Measurements from ENCODE around the gene MRPL10.

MRPL10 gene

DNA sequence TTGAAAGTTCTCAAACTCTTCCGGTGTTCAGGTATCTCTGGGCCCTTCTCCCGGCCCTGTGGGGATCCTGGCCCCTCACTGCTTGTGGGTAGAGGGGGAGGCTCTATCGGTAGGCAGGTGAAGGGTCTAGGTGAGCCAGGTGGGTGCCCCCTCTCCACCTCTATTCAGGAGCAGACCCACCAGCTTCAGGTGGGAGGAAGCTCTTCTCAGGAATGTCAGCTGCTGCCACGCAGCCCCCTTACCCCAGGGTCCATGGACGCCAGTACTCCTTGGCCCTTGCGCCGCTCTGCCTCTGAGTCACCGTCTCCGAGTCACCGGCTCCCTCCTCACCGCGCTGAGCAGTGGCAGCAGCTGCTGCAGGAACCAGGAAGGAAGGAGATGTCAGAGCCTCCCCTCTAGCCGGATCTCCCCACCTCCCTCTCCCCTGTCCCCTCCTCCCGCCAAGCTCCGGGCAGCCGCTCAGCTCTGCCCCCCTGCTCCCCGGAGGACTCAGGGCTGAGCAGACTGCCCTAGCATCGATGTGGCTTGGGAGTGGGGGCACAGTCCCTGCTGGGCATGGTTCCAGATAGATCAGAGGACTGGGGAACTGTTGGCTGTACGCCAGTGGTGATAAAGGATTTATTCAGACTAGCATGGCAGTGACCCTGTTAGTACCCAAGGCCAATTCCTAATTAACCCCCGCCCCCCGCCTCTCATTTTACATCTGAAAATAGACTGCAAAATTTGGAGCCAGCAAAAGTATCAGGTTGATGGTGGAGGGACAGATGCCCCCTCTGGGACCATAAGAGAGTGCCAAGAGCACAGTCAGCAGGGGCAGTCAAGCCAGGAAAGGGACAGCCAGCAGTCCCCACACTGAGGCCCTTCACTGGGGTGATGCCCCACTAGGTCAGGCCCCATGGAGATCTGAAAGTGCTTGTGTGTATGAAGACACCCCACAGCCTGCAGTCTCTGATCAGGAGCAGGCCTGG, 9.6 kb downstream of the MRPL10 start, which contains the start of gene OSBPL7:
Gene OSBPL7, minus strand, starts transcription at position 371 of the 968 bp plus-strand sequence. CDS start 1,516 bp downstream, outside the sequence.
- TF ChIP-seq CSDC2 (CRISPR knock-in tag; IDR thresholded peaks at IDR 0.05): no peak
- TF ChIP-seq, protein P1, sequence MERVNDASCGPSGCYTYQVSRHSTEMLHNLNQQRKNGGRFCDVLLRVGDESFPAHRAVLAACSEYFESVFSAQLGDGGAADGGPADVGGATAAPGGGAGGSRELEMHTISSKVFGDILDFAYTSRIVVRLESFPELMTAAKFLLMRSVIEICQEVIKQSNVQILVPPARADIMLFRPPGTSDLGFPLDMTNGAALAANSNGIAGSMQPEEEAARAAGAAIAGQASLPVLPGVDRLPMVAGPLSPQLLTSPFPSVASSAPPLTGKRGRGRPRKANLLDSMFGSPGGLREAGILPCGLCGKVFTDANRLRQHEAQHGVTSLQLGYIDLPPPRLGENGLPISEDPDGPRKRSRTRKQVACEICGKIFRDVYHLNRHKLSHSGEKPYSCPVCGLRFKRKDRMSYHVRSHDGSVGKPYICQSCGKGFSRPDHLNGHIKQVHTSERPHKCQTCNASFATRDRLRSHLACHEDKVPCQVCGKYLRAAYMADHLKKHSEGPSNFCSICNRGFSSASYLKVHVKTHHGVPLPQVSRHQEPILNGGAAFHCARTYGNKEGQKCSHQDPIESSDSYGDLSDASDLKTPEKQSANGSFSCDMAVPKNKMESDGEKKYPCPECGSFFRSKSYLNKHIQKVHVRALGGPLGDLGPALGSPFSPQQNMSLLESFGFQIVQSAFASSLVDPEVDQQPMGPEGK (CRISPR knock-in tag; IDR thresholded peaks at IDR 0.05; ENCODE audit: borderline replicate concordance): peak; percentile 81; the same call in 1 of the 2 replicates
- peak; percentile 96 for ATAC-seq

DNA sequence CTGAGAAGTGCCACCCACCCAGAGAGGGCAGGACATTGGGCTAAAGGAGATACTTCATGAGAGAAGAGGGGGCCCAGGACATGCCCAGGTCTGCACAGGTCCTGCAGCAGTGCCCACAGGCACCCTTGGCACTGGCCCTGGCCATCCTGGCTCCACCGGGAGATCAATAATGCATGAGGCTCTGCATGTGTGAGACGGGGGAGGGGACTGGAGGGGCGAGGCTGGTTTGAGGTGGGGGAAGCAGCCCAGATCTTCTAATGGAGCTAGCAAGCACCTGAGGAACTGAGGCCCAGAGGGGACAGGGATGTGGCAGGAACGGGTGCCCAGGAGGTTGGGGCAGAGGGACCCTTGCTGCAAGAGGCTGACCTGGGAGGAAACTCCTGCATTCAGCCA, 10.3 kb downstream of the MRPL10 start:
- no peak for TF ChIP-seq PPARA (CRISPR knock-in tag; IDR thresholded peaks at IDR 0.05; ENCODE audit: borderline replicate concordance)
- TF ChIP-seq ARNTL (CRISPR knock-in tag; IDR thresholded peaks at IDR 0.05; ENCODE audit: borderline replicate concordance, low read depth): no peak
- TF ChIP-seq ZNF565 (CRISPR knock-in tag; conservative IDR thresholded peaks at IDR 0.05; ENCODE audit: low read depth): no peak
- TF ChIP-seq, protein P2, sequence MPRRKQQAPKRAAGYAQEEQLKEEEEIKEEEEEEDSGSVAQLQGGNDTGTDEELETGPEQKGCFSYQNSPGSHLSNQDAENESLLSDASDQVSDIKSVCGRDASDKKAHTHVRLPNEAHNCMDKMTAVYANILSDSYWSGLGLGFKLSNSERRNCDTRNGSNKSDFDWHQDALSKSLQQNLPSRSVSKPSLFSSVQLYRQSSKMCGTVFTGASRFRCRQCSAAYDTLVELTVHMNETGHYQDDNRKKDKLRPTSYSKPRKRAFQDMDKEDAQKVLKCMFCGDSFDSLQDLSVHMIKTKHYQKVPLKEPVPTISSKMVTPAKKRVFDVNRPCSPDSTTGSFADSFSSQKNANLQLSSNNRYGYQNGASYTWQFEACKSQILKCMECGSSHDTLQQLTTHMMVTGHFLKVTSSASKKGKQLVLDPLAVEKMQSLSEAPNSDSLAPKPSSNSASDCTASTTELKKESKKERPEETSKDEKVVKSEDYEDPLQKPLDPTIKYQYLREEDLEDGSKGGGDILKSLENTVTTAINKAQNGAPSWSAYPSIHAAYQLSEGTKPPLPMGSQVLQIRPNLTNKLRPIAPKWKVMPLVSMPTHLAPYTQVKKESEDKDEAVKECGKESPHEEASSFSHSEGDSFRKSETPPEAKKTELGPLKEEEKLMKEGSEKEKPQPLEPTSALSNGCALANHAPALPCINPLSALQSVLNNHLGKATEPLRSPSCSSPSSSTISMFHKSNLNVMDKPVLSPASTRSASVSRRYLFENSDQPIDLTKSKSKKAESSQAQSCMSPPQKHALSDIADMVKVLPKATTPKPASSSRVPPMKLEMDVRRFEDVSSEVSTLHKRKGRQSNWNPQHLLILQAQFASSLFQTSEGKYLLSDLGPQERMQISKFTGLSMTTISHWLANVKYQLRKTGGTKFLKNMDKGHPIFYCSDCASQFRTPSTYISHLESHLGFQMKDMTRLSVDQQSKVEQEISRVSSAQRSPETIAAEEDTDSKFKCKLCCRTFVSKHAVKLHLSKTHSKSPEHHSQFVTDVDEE (CRISPR knock-in tag; IDR thresholded peaks at IDR 0.05): no peak
- TF ChIP-seq RARB (CRISPR knock-in tag; IDR thresholded peaks at IDR 0.05): no peak
- TF ChIP-seq ZFP3 (CRISPR knock-in tag; IDR thresholded peaks at IDR 0.05): no peak
- TF ChIP-seq, protein P3, sequence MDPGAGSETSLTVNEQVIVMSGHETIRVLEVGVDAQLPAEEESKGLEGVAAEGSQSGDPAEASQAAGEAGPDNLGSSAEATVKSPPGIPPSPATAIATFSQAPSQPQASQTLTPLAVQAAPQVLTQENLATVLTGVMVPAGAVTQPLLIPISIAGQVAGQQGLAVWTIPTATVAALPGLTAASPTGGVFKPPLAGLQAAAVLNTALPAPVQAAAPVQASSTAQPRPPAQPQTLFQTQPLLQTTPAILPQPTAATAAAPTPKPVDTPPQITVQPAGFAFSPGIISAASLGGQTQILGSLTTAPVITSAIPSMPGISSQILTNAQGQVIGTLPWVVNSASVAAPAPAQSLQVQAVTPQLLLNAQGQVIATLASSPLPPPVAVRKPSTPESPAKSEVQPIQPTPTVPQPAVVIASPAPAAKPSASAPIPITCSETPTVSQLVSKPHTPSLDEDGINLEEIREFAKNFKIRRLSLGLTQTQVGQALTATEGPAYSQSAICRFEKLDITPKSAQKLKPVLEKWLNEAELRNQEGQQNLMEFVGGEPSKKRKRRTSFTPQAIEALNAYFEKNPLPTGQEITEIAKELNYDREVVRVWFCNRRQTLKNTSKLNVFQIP (CRISPR knock-in tag; IDR thresholded peaks at IDR 0.05; ENCODE audit: borderline replicate concordance, low read depth): no peak
- no peak for TF ChIP-seq ZC3H10 (CRISPR knock-in tag; IDR thresholded peaks at IDR 0.05)
- no peak for TF ChIP-seq SNAI2 (CRISPR knock-in tag; IDR thresholded peaks at IDR 0.05)
- TF ChIP-seq ZFP30 (CRISPR knock-in tag; IDR thresholded peaks at IDR 0.05): no peak
- TF ChIP-seq ESRRG (CRISPR knock-in tag; IDR thresholded peaks at IDR 0.05): no peak
- no peak for TF ChIP-seq BACH2 (CRISPR knock-in tag; IDR thresholded peaks at IDR 0.05; ENCODE audit: borderline replicate concordance)
- TF ChIP-seq CSDC2 (CRISPR knock-in tag; IDR thresholded peaks at IDR 0.05): no peak
- peak; percentile 1; the same call in 2 of the 3 replicates for ATAC-seq

DNA sequence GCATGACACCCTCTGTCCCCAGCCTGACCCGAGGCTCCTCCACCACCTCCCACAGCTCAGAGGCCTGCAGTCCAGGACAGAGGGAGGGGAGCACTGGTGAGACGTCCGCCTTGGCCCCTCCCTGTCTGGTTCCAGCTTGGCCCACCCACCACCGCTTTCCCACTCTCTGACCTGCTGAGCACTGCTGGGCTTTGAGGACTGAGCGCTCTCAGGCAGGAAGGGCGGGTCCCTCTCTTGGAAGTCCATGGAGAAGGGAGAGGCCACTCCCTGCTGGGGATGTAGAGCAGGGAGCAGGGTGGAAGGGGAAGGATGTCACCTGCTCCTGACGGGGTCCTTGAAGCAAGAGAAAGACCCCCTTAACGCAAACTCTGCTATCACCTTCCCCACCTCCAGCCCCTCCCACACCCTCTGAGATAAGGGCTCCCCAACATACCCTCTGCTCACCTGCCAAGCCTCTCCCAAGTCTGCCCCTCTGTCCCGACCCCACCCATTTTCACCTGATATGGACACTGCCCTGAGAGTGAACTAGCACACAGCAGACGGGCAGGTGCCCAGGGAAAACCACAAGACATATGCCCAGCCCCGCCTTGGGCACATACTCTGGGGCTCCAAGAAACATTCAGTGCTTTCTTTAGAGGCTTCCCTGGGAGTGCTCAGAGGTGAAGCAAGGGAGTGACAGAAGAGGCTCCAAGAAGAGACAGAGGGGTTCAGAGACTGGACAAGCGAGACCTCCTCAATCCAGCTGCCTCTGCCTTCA, 11.1 kb downstream of the MRPL10 start:
- ATAC-seq: no peak
- TF ChIP-seq CSDC2 (CRISPR knock-in tag; IDR thresholded peaks at IDR 0.05): no peak
- TF ChIP-seq, protein P3 (CRISPR knock-in tag; IDR thresholded peaks at IDR 0.05; ENCODE audit: borderline replicate concordance, low read depth): no peak
- TF ChIP-seq ZNF565 (CRISPR knock-in tag; conservative IDR thresholded peaks at IDR 0.05; ENCODE audit: low read depth): no peak
- no peak for TF ChIP-seq ZC3H10 (CRISPR knock-in tag; IDR thresholded peaks at IDR 0.05)
- TF ChIP-seq ARNTL (CRISPR knock-in tag; IDR thresholded peaks at IDR 0.05; ENCODE audit: borderline replicate concordance, low read depth): no peak
- TF ChIP-seq ESRRG (CRISPR knock-in tag; IDR thresholded peaks at IDR 0.05): no peak
- TF ChIP-seq, protein P2 (CRISPR knock-in tag; IDR thresholded peaks at IDR 0.05): no peak
- TF ChIP-seq TCF4 (CRISPR knock-in tag; IDR thresholded peaks at IDR 0.05; ENCODE audit: borderline replicate concordance): no peak
- no peak for TF ChIP-seq BACH2 (CRISPR knock-in tag; IDR thresholded peaks at IDR 0.05; ENCODE audit: borderline replicate concordance)
- TF ChIP-seq, protein P4, sequence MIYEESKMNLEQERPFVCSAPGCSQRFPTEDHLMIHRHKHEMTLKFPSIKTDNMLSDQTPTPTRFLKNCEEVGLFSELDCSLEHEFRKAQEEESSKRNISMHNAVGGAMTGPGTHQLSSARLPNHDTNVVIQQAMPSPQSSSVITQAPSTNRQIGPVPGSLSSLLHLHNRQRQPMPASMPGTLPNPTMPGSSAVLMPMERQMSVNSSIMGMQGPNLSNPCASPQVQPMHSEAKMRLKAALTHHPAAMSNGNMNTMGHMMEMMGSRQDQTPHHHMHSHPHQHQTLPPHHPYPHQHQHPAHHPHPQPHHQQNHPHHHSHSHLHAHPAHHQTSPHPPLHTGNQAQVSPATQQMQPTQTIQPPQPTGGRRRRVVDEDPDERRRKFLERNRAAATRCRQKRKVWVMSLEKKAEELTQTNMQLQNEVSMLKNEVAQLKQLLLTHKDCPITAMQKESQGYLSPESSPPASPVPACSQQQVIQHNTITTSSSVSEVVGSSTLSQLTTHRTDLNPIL (CRISPR knock-in tag; IDR thresholded peaks at IDR 0.05; ENCODE audit: low read depth): no peak
